Liver (tissue), 9 donors: ENCODE results near the gene COPA. TPM values are rescaled to one million over a fixed set of nuclear protein-coding genes. Genes with fewer than 3 reads are reported as not detected.
"Not testable (repeated sequence)": the region's sequence is repeated elsewhere in the genome, so short reads cannot be mapped to it uniquely, and the experiment has no call there.

Experiments
- DNase-seq: peaks from one replicate; pipeline ENCODE4 v3.0.0-alpha.2; 2017; ENCODE audit warnings: low spot score
- H3K27ac ChIP-seq, 2 donors: one replicate each; pipeline ENCODE4 v1.7.0; 2013; ENCODE audit warnings: inconsistent platforms in 2 of 2, low read length in 2 of 2, control low read depth in 1 of 2, low read depth in 1 of 2, mild to moderate bottlenecking in 1 of 2
- H3K27me3 ChIP-seq, 4 donors: one replicate each; pipeline versions ENCODE4 v1.6.1 to v1.7.0; 2013; ENCODE audit warnings: low read length in 3 of 4, inconsistent platforms in 1 of 4, mild to moderate bottlenecking in 1 of 4, moderate library complexity in 1 of 4; ENCODE audit not compliant: control insufficient read depth in 4 of 4, insufficient read depth in 4 of 4
- H3K36me3 ChIP-seq, 4 donors: one replicate each; pipeline versions ENCODE4 v1.6.1 to v1.7.0; 2013; ENCODE audit warnings: low read length in 3 of 4, mild to moderate bottlenecking in 3 of 4, low read depth in 1 of 4, moderate library complexity in 1 of 4; ENCODE audit not compliant: control insufficient read depth in 4 of 4, insufficient read depth in 3 of 4
- H3K4me1 ChIP-seq, 4 donors: one replicate each; pipeline versions ENCODE4 v1.6.1 to v1.7.0; 2013; ENCODE audit warnings: low read length in 3 of 4, mild to moderate bottlenecking in 3 of 4, moderate library complexity in 1 of 4; ENCODE audit not compliant: control insufficient read depth in 4 of 4, insufficient read depth in 4 of 4
- H3K4me3 ChIP-seq, 3 donors: one replicate each; pipeline versions ENCODE4 v1.6.1 to v1.7.0; 2013; ENCODE audit warnings: low read length in 3 of 3, control low read depth in 1 of 3, low read depth in 1 of 3, mild to moderate bottlenecking in 1 of 3
- H3K9ac ChIP-seq, 2 donors: one replicate each; pipeline ENCODE4 v1.7.0; 2013; ENCODE audit warnings: low read length in 2 of 2, mild to moderate bottlenecking in 2 of 2, moderate library complexity in 2 of 2, control low read depth in 1 of 2, low read depth in 1 of 2
- H3K9me3 ChIP-seq, 4 donors: one replicate each; pipeline versions ENCODE4 v1.6.1 to v1.7.0; 2013; ENCODE audit warnings: low read length in 3 of 4; ENCODE audit not compliant: control insufficient read depth in 4 of 4
- EGR1 ChIP-seq, 2 donors: IDR thresholded peaks; 2 replicates each; pipeline ENCODE4 v1.6.1; 2016 to 2018; ENCODE audit warnings: antibody characterized with exemption in 2 of 2, low read depth in 2 of 2
- FOXA1 ChIP-seq: IDR thresholded peaks from 2 replicates; pipeline ENCODE4 v1.6.1; 2016; ENCODE audit warnings: antibody characterized with exemption
- GABPA ChIP-seq, 2 donors: IDR thresholded peaks in 1 of 2; conservative IDR thresholded peaks in 1 of 2; 2 replicates each; pipeline ENCODE4 v1.6.1; 2016; ENCODE audit warnings: antibody characterized with exemption in 2 of 2, mild to moderate bottlenecking in 1 of 2, moderate library complexity in 1 of 2
- MAX ChIP-seq: IDR thresholded peaks from 2 replicates; pipeline ENCODE4 v1.6.1; 2016; ENCODE audit warnings: antibody characterized with exemption
- NR2F2 ChIP-seq: IDR thresholded peaks from 2 replicates; pipeline ENCODE4 v1.6.1; 2016; ENCODE audit warnings: antibody characterized with exemption
- RAD21 ChIP-seq, 2 donors: IDR thresholded peaks; 2 replicates each; pipeline ENCODE4 v1.6.1; 2016; ENCODE audit warnings: antibody characterized with exemption in 2 of 2, mild to moderate bottlenecking in 2 of 2
- REST ChIP-seq: IDR thresholded peaks from 2 replicates; pipeline ENCODE4 v1.6.1; 2016; ENCODE audit warnings: antibody characterized with exemption, mild to moderate bottlenecking
- SP1 ChIP-seq: IDR thresholded peaks from 2 replicates; pipeline ENCODE4 v1.6.1; 2018; ENCODE audit warnings: antibody characterized with exemption, mild to moderate bottlenecking
- TAF1 ChIP-seq: conservative IDR thresholded peaks from 2 replicates; pipeline ENCODE4 v1.6.1; 2016; ENCODE audit warnings: antibody characterized with exemption, mild to moderate bottlenecking
- WGBS: extraction: QIAGEN DNeasy Blood & Tissue Kit; methylation state at CpG from one replicate; pipeline ENCODE4 v1.1.7; 2013; 5-methylcytosine and 5-hydroxymethylcytosine counted together
- polyA plus RNA-seq, 2 donors: library from polyadenylated mRNA; stranded (reverse) in 1 of 2; unstranded in 1 of 2; fragments of 200-250 nt in 1 of 2; fragments of >200 nt in 1 of 2; fragmentation: Nextera tagmentation in 1 of 2; extraction: Ambion mirVana in 1 of 2; gene quantifications; one replicate each; pipeline versions ENCODE4 v1.2.1 to v1.2.3, GENCODE V29; 2013 to 2015
- total RNA-seq, 2 donors: library from RNA; depleted of rRNA; stranded (reverse); fragments of >200 nt; gene quantifications; one replicate each; pipeline ENCODE4 v1.2.3, GENCODE V29; 2014
- TF ChIP-seq, protein P1 (sequence below): fragments of 150-350 bp; IDR thresholded peaks from 2 replicates; pipeline ENCODE4 v1.5.1; 2017; ENCODE audit warnings: improper control_type of control experiment, low read depth, low read length; ENCODE audit not compliant: missing input control
- TF ChIP-seq, protein P2 (sequence below): IDR thresholded peaks from 2 replicates; pipeline ENCODE4 v1.6.1; 2016; ENCODE audit warnings: antibody characterized with exemption
- TF ChIP-seq, protein P3 (sequence below): IDR thresholded peaks from 2 replicates; pipeline ENCODE4 v1.6.1; 2016; ENCODE audit warnings: antibody characterized with exemption
- donor health status: healthy.
- donor health status: healthy.
- donor health status: healthy.
- donor health status: healthy.
- donor health status: healthy.

Gene COPA
- total and polyA plus RNA-seq, 4 donors, result 46.8 to 145 (median 75.9) TPM

- TF ChIP-seq FOXA1, result peak; percentile 4
- TF ChIP-seq, protein P1, sequence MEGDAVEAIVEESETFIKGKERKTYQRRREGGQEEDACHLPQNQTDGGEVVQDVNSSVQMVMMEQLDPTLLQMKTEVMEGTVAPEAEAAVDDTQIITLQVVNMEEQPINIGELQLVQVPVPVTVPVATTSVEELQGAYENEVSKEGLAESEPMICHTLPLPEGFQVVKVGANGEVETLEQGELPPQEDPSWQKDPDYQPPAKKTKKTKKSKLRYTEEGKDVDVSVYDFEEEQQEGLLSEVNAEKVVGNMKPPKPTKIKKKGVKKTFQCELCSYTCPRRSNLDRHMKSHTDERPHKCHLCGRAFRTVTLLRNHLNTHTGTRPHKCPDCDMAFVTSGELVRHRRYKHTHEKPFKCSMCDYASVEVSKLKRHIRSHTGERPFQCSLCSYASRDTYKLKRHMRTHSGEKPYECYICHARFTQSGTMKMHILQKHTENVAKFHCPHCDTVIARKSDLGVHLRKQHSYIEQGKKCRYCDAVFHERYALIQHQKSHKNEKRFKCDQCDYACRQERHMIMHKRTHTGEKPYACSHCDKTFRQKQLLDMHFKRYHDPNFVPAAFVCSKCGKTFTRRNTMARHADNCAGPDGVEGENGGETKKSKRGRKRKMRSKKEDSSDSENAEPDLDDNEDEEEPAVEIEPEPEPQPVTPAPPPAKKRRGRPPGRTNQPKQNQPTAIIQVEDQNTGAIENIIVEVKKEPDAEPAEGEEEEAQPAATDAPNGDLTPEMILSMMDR, result peak; percentile 82
- TF ChIP-seq, protein P2, sequence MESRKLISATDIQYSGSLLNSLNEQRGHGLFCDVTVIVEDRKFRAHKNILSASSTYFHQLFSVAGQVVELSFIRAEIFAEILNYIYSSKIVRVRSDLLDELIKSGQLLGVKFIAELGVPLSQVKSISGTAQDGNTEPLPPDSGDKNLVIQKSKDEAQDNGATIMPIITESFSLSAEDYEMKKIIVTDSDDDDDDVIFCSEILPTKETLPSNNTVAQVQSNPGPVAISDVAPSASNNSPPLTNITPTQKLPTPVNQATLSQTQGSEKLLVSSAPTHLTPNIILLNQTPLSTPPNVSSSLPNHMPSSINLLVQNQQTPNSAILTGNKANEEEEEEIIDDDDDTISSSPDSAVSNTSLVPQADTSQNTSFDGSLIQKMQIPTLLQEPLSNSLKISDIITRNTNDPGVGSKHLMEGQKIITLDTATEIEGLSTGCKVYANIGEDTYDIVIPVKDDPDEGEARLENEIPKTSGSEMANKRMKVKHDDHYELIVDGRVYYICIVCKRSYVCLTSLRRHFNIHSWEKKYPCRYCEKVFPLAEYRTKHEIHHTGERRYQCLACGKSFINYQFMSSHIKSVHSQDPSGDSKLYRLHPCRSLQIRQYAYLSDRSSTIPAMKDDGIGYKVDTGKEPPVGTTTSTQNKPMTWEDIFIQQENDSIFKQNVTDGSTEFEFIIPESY, result no peak
- peak; percentile 84 to 92 for TF ChIP-seq RAD21 (IDR thresholded peaks at IDR 0.05)
- Histone ChIP-seq H3K9ac (no peak overlapping the region), H3K27me3 (no peaks in the 10 kb centered on the region), H3K27ac (no peak overlapping the region), H3K4me3 (no peak overlapping the region), H3K36me3 (peaks cover 18 to 72% (median 72%) of the 10 kb centered on the region in 4 donors), H3K9me3 (no peaks in the 10 kb centered on the region), H3K4me1 (peaks cover 0 to 27% (median 13%) of the 10 kb centered on the region in 4 donors)
- WGBS, result 43% methylated on average over 11 of the region's 11 CpGs
- DNase-seq, result peak; percentile 65
Measured at GRCh38 chr1:160291248-160292220, 51.5 kb downstream of the COPA start.

DNA sequence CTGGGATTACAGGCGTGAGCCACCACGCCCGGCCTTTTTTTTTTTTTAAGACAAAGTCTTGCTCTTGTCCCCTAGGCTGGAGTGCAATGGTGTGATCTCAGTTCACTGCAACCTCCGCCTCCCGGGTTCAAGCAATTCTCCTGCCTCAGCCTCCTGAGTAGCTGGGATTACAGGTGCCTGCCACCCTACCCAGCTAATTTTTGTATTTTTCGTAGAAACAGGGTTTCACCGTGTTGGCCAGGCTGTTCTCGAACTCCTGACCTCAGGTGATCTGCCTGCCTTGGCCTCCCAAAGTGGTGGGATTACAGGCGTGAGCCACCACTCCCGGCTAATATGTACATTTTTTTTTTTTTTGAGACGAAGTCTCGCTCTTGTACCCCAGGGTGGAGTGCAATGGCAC is 55.3 kb downstream of the COPA start:
- H3K27ac ChIP-seq, H3K4me3 ChIP-seq, H3K9ac ChIP-seq, H3K9me3 ChIP-seq, DNase-seq, H3K27me3 ChIP-seq: not testable (repeated sequence)
- peaks cover 9 to 39% (median 37%) of the 10 kb centered on the region in 4 donors for H3K36me3 ChIP-seq
- WGBS, result 96% methylated on average over 12 of the region's 12 CpGs
- H3K4me1 ChIP-seq, result peaks cover 5 to 46% (median 38%) of the 10 kb centered on the region in 4 donors

DNA sequence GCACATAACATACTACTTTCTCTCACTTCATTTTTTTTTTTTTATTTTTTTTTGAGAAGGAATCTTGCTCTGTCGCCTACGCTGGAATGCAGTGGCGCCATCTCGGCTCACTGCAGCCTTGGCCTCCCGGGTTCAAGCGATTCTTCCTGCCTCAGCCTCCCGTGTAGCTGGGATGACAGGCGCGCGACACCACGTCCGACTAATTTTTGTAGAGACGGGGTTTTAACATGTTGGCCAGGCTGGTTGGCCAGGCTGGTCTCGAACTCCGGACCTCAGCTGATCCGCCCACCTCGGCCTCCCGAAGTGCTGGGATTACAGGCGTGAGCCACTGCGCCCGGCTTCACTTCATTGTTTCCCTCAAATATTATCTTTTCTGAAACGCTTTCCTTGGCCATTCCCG is 57.5 kb downstream of the COPA start:
- Histone ChIP-seq H3K4me1 (peaks cover 5 to 37% (median 35%) of the 10 kb centered on the region in 4 donors), H3K4me3 (peak overlapping the region in 2 of 3 donors; percentile 76 to 82), H3K9ac (no peak overlapping the region), H3K27ac (no peak overlapping the region), H3K36me3 (peaks cover 8 to 38% (median 35%) of the 10 kb centered on the region in 4 donors), H3K27me3 (no peaks in the 10 kb centered on the region), H3K9me3 (no peaks in the 10 kb centered on the region)
- no peak for DNase-seq
- 82% methylated on average over 23 of the region's 23 CpGs for WGBS
- TF ChIP-seq EGR1 (IDR thresholded peaks at IDR 0.05; ENCODE audit: low read depth in 2 of 2), result no peak
- TF ChIP-seq FOXA1, result no peak
- TF ChIP-seq TAF1, result no peak
- no peak for TF ChIP-seq RAD21 (IDR thresholded peaks at IDR 0.05)
- TF ChIP-seq, protein P2, result no peak
- no peak for TF ChIP-seq GABPA (IDR thresholded peaks at IDR 0.05 in 1 of 2, conservative IDR thresholded peaks at IDR 0.05 in 1 of 2)
- TF ChIP-seq SP1, result no peak
- TF ChIP-seq, protein P3, sequence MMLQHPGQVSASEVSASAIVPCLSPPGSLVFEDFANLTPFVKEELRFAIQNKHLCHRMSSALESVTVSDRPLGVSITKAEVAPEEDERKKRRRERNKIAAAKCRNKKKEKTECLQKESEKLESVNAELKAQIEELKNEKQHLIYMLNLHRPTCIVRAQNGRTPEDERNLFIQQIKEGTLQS, result no peak
- TF ChIP-seq MAX, result no peak
- TF ChIP-seq NR2F2, result no peak
- TF ChIP-seq REST, result no peak
